NCI-H524 (cell line): ENCODE data around the gene TMEM129.

Source experiments
- DNase-seq, 2 experiments: peaks; one replicate each; lab custom pipeline; 2025; lab: John Stamatoyannopoulos, UW

Gene TMEM129

DNA sequence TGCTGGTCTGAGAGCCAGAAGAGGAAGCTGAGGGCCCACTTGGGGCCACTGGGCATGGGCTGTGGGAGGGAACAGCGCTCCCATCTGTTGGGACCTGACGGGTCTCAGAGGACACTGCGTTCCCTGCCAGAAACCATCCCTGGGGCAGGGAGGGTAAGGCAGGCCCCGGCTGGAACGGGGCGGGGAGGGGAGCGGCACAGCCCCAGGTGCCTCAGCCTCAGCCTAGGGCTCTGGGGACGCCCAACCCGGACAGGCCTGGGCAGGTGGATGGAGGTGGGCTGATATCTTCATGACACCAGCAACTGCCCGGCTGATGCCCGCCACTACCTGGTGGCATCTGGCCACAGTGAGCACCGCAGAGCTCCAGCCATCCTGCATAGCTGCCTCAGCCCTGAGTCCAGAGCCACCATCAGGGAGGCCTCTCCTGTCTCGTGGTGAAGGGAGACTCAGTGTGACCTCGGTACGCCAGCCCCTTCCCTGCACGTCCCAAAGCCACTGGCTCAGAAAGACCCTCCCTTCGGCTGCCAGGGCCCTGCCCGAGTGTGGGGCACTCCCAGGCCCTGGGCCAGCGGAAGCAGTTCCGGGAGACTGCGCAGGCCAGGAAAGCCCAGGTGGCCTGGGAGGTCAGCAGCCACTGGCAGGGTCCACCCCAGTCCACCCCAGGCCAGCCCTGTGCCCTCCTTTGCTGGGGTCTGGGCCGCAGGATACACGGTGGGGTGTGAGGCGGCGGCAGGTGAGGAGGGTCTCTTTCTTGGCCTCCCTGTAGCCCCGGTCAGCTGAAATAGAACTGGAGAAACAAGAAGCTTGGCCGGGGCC, 37.4 kb upstream of the TMEM129 start:
- DNase-seq = no peak

GRCh38 chr4:1757836-1758235, 36.7 kb upstream of the TMEM129 start:
- no peak for DNase-seq

- DNase-seq = no peak
Measured at GRCh38 chr4:1756893-1757779, 36.0 kb upstream of the TMEM129 start.

GRCh38 chr4:1756079-1756478, 35.0 kb upstream of the TMEM129 start:
- no peak for DNase-seq

DNA sequence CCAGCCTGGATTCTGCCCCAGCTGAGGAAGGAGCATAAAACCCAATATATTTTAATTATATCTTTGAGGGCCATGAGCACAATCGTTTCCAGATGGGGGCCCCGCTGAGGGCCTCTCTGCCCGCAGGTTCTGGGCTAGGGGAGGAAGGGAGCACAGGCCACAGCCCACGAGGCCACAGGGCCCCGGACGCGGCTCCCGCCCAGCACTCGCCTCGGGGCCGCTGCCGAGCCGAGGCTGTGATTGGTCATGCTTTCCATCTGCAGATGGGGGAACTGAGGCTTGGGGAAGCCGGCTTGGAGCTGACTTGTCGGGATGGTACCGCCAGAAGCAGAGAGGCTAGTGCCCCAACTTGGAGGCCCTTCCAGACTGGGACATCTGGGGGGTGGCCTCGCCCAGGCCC, 34.2 kb upstream of the TMEM129 start:
- no peak for DNase-seq

GRCh38 chr4:1754336-1754735, 33.2 kb upstream of the TMEM129 start:
- DNase-seq = peak in 1 of 2 experiments; percentile 65

DNA sequence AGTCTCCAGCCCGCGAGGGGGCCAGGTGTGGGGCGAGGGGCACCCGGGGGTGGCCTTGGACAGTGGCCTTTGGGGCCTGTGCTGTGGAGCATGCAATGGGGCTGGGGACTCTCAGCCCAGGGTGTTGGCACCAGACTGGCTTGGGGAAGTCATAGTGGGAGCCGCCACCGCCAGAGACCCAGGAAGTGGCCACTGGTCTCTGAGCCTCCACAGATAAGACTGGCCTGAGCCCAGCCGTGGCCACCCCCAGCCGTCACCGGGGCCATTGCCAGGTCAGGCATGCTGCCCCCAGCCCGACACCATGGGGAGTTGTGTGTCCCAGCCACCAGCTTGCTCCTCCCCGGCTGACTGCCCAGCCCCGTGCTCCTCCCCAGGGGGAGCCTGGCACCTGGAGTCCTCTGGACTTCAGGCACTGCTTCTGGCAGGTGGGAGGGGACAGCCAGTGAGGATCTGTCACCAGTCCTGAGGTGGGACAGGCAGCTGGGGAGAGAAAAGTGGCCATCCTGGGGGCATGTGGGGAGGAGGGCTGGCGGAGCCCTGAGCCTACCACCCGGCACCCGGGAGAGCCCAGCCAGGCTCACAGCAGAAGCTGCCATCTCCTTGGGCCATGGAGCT, 32.7 kb upstream of the TMEM129 start:
- DNase-seq = no peak

- DNase-seq = no peak
Measured at GRCh38 chr4:1753294-1753696, 32.2 kb upstream of the TMEM129 start.

DNA sequence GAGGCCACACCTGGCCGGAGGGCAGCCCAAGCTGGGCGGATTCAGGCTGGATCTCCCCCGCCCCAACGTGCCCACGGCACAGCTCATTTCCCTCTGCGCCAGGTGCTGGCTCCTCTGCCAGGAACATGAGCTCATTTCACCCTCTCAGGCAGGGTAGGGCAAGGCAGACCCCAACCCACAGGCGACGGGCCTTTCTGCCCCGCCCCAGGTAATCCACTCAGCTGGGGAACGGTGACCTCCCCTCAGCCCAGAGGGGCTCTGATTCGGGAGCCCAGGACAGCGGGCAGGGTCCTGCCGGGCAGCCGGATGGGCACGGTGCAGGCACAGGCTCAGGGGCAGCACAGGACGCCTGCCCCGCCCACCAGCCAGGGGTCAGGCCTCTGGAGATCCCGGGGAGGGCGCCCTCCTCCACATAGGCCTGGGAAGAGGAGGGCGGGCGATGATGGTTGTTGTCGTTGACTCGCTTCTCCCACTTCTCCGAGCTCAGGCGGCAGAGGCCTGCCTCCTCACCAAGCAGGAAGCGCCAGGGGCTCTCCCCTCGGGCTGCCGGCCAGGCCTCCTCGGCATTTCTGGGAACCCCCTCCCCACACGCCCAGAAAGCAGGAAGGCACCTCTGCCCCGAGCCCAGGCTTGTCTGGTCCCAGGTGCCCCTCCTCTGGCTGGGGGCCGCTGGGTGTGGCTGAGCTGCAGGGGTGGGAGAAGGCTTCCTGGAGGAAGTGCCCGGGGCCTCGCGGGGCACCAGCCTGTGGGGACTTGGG, 31.3 kb upstream of the TMEM129 start:
- DNase-seq = no peak

DNA sequence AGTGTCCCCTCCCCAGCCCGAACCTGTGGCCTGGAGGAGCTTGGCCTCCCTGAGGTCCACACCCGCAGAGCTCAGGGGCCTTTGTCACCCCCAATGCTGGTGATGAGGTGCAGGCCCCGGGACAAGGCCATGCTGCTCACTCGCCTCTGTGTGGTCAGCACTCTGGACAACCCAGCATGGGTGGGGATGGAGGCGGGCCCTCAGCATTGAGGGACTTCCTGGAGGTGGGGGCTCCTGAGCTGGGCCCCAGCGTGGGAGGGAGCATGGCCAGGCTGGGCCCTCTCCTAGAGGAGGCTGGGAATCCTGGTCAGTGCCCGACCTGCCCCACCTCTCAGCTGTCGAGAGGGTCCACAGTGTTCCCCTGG, 30.8 kb upstream of the TMEM129 start:
- no peak for DNase-seq

DNA sequence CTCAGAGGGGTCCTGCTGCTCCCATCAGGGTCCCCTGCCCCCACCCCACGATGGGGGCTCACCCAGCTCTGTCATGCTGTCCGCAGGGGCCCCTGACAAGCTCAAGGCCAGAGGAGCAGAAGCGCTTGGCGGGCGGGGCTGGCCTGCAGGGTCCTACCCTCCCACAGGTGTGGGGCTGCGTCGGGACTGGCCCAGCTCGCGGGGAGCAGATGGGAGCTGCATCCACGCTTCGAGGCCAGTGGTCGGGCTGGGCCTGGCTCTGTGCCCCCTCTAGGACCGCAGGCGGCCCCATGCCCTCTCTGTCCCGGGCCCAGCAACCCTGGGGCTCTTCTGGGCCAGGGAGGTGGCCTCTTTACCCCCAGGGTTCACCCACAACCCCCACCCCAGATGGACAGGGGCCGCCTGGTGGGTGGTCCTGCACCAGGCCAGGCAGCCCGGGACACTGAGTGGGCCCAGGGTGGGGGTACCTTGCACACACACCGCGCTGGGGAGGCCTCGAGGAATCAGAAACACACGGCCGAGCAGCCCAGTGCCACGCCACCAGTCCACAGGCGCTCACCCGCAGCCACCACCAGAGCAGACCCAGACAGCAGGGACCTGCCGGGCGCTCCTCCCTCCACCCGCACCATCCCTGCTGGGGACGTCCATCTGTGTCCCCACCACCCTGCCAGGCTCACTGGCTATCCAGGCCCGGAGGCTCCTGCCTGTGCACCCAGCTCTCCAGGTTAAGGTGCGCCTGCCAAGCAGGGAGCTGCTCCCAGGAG, 30.2 kb upstream of the TMEM129 start:
- DNase-seq = no peak

DNA sequence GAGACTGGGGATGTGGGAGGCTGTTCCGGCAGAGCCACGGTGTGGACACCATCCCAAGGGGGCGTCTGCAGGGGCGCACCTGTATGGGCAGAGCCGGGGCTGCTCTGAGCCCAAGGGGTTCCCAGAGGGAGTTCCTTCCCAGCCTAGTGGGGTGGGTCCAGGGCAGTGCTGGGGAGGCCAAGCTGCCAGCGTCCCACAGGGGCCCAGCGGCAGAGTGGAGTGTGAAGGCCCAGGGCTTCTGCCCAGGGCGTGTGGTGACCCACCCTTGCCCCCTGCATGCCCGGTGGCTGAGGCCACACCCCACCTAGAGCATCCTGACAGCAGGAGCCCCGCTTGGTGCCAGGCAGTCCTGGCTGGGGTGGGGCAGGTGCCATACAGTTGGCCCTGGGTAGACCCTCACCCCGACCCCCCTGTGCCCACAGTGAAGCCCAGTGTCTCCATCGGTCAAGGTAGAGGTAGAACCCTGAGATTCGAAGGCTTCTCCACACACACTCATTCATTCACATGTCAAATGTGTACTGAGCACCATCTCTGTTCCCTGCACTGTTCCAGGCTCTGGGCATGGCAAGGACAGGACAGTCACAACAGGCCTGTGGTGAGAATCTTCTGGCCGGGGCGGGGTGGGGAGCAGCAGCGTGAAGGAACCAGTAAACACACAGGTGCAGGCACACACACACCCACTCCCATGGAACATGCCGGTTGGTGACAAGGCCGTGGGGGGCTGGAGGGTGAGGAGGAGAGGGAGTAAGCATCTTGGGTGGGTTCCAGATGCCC, 29.4 kb upstream of the TMEM129 start:
- DNase-seq = no peak

- DNase-seq = no peak
Measured at GRCh38 chr4:1749826-1750225, 28.7 kb upstream of the TMEM129 start.

DNA sequence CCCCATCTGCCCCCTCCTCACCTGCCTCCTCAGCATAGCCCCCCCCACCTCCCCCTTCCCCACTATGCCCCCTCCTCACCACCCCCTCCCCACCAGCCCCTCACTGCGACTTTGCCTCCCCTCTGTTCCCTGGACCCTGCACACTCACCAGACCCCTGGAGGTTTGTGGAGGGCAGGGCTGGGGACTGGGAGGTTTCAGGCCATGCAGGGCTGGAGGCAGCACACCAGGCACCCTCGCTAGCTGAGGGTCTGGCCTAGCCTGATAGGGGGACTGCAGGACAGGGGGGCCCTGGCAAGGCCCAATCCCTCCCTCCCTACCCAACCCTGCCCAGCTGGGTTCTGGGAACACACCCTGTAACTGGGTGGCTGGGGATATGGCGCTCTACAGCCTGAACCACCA, 28.2 kb upstream of the TMEM129 start:
- DNase-seq = no peak

DNA sequence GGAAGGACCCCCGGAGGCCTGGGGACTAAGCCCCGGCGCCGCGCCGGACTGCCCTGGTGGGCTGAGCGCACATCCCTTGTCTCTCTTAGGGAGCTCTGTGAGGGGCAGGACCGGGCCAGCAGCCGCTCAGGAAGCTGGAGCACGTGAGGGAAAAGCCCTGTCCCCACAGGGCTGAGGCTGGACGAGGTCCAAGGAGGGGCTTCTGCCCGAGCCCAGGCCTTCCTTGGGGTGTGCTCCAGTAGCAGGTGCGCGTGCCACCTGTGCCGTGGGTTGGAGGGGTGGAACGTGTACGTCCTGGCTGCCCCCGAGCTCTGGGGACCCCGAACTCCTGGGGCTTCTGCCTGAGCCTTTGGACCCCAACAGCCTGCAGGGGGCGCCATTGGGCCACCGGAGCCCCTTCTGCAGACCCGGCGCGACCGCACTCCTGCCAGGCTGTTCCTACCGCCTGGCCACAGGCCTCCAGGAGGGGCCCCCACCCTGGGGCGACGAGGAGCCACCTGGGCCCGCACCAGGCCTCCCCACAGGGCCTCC, 27.4 kb upstream of the TMEM129 start:
- DNase-seq = peak; percentile 69 to 83

DNA sequence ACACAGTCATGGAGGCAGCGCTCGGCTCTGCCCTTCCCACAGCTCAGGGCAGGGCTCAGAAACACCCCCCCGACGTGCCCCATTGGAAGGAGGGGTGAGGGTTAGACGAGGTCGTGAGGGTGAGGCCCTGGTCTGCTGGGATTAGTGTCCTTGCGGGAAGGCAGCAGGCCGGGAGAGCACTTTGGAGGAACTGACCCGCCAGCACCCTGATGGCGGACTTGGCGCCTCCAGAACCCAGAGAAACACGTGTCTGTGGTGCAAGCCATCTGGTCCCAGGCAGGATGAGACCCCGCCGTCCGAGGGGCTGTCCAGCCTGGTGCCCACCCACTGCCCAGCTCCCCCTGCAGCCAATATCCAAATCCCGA, 26.5 kb upstream of the TMEM129 start:
- DNase-seq = no peak

GRCh38 chr4:1746919-1747602, 25.9 kb upstream of the TMEM129 start:
- no peak for DNase-seq

- DNase-seq = peak; percentile 63 to 86
Measured at GRCh38 chr4:1746265-1746691, 25.2 kb upstream of the TMEM129 start.

- no peak for DNase-seq
Measured at GRCh38 chr4:1745697-1746096, 24.6 kb upstream of the TMEM129 start.

- no peak for DNase-seq
Measured at GRCh38 chr4:1745165-1745564, 24.0 kb upstream of the TMEM129 start.
